Camera-type eye (tissue), 1 donor: Measurements from ENCODE around the gene DCAKD. TPM values are rescaled to one million over a fixed set of nuclear protein-coding genes. Genes with fewer than 3 reads are reported as not detected.

Experiments
- total RNA-seq: library from RNA; depleted of rRNA; stranded (reverse); fragments of >200 nt; gene quantifications from one replicate; pipeline ENCODE4 v1.2.3, GENCODE V29; 2014

The DCAKD gene
- 53.8 TPM for total RNA-seq

DNA sequence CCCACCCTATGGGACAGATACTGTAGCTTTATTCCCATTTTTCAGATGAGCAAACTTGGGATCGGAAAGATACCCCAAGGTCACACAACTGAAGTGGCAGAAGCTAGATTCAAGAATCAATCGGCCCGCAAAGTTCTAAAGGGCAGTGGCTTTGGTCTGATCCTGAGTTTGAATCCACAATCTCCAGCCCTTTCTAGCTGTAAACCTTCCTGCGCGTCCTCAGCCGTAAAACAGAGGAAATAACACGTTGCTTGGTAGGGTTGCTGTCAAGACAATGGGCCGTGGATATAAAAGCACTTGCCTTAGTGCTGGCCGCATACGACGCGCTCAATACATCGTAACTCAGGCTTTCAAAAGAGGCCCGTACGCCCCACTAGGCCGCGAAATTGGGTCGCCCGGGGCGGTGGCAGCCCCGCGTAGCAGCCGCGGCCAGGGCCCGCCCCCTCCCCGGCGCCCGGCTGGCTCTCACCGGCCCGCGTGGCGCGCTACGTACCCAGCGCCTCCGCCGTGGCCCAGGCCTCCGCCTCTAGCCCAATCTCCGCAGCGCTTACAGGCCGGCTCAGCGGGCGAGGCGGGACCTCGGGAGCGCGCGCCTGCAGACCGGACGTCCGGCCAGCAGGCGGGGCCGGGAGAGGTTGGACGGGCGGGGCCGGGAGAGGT, at the start of gene DCAKD:
Gene DCAKD, minus strand, starts transcription at position 573 of the 660 bp plus-strand sequence. CDS start 16,747 bp downstream, outside the sequence.

GRCh38 chr17:45060797-45061605, 9.6 kb upstream of the DCAKD start, which contains the start of gene NMT1:
Gene NMT1, plus strand, starts transcription at chr17:45061317. Its CDS starts 13 bp downstream, at chr17:45061330.

Other genes with a start within 250 kb of the DCAKD start
- gene GJC1, start 221.3 kb downstream of the DCAKD start, total RNA-seq: 34.3 TPM
- gene HIGD1B, start 203.7 kb downstream of the DCAKD start, total RNA-seq: not detected
- 143 TPM for gene EFTUD2, start 152.2 kb downstream of the DCAKD start, total RNA-seq
- gene GFAP, start 136.1 kb downstream of the DCAKD start, total RNA-seq: 90.3 TPM
- gene KIF18B, start 103.9 kb downstream of the DCAKD start, total RNA-seq: 3.0 TPM
- gene C1QL1, start 83.3 kb downstream of the DCAKD start, total RNA-seq: 11.7 TPM
- gene NMT1, start 9.7 kb upstream of the DCAKD start, total RNA-seq: 72.1 TPM
- gene PLCD3, start 80.9 kb upstream of the DCAKD start, total RNA-seq: 36.8 TPM
- 9.0 TPM for gene ACBD4, start 84.1 kb upstream of the DCAKD start, total RNA-seq
- gene HEXIM1, start 96.8 kb upstream of the DCAKD start, total RNA-seq: 21.1 TPM
- gene HEXIM2, start 110.2 kb upstream of the DCAKD start, total RNA-seq: 9.5 TPM
- 8.5 TPM for gene FMNL1, start 170.3 kb upstream of the DCAKD start, total RNA-seq
- not detected for gene SPATA32, start 210.5 kb upstream of the DCAKD start, total RNA-seq